T-helper 2 cell (primary cell): ENCODE results near the gene CLNK.
"Not testable (repeated sequence)": the region's sequence is repeated elsewhere in the genome, so short reads cannot be mapped to it uniquely, and the experiment has no call there.

Experiments used
- DNase-seq, 5 experiments: peaks; one replicate each; pipeline versions ENCODE4 v3.0.0 to v3.0.0-alpha.2; 2012 to 2022

CLNK gene

DNA sequence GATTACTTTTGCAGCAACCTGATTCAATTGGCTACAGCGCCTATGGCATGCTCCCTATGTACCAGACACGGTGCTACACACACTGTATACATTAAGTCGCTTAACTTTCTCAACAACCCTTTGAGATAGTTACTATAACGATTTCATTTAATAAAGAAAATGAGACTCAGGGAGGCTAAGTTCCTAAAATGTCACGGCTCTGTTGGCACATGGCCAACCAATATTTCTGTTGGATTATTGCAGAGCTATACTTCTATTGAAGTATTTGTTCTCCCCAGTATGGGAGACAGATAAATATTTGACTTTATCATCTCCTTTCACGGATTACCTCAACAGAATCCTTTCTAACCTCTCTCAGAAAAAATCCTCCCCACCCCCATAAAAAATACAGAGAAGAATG lies 25.3 kb downstream of the CLNK start:
- no peak for DNase-seq

- peak in 1 of 5 experiments; percentile 72 for DNase-seq
Measured at GRCh38 chr4:10656988-10657387, 27.6 kb downstream of the CLNK start.

- peak in 1 of 5 experiments; percentile 79 for DNase-seq
Measured at GRCh38 chr4:10656420-10656819, 28.1 kb downstream of the CLNK start.

DNA sequence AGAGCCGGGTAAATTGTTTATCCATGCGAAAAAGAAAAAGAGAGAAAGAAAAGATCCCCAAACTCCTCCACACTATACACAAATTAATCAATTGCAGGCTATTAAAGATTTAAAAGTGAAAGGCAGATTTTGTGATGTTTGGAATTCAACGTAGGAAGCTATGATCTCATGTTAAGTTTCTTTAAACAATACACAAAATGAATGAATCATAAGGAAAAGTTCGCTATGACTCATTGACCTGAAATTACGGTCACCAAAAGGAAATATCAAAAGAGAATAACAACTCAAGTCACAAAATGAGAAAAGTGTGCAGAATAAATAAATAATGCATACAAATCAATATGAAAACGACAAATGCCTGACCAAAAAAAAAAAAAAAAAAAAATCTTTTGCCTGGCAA lies 28.6 kb downstream of the CLNK start:
- DNase-seq = peak in 1 of 5 experiments; percentile 81

DNA sequence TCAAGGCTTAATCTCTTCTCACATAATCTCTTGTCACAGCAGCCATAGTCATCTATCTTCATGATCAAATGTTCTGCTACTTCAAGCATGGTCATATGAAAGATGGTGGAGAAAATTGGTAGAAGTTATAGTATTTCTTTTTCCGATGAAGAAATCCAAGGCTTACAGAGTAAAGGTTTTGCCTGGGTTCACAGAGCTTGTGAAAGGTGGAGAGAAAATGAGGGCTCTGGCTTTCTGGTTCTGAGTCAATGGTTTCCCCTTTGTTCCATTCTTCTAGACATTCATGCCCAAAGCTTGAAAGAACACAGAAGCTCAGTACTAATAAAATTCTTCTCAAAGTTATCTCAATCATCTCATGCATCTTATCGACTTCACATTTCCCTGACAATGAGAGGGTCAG lies 36.1 kb downstream of the CLNK start:
- no peak for DNase-seq

- no peak for DNase-seq
Measured at GRCh38 chr4:10647846-10648245, 36.7 kb downstream of the CLNK start.

DNA sequence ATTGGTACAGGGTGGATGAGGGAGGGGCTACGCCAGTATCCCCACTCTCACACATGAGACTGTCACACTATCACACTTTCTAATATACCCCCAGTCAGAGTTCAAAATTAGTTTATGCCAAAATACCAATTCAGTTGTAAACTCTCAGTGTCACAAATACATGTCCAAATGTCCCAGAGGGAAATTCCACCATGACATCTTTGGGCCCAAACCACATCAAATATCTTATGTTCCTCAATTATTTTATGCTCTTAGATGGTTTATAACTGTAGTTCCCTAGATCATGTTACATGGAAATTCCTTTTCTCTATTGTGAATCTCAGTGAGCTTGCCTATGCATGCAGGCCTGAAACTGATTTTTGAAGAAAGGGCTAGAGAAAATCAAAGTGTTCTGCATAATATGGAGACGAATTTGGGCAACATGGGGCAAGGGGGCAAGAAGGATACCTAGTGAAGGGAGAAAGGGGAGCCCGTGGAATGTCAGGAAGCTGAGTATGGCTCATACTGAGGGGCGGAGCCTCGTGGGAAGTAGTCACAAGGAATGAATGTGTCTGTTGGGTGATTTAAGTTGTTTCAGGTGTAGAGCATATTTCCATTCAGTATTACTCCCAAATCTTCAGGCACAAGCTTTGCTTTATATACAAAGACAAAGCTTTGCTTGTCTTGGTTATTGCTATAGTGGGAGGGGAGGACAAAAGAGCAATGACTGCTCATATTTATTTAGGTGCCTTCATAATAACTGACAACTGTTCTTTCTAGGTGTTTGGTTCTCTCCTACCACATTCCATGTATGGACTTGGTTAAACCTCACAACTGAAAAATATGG lies 40.8 kb downstream of the CLNK start:
- no peak for DNase-seq

DNA sequence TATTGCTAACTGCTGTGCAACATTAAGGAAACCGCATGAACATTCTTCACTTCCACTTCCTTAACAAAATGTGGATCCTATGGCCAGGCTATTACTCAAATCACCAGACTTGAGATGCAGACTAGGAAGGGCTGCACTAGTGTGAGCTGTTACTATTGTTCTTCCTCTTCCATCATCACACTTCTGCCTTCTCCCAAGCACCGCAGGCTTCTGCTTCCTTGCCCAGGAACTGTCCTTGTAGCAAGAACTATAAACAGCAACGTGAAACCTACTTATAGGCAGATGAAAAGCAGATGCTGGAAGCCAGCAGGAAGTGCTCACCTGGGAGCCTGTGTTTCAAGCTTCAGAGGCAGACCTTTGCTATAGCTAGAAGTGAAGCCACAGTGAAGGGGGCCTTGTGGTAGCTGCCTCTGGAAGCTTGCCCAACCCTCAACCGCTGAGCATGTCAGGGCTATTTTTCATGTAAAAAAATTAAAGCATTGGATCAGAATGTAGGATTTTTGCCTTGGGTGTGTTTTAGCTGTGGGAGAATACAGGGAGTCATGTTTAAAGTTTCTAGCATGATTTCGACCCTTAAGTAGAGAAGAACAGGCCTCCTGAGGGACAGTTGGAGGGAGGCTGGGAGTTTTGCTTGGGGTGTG lies 43.9 kb downstream of the CLNK start:
- DNase-seq = no peak

DNA sequence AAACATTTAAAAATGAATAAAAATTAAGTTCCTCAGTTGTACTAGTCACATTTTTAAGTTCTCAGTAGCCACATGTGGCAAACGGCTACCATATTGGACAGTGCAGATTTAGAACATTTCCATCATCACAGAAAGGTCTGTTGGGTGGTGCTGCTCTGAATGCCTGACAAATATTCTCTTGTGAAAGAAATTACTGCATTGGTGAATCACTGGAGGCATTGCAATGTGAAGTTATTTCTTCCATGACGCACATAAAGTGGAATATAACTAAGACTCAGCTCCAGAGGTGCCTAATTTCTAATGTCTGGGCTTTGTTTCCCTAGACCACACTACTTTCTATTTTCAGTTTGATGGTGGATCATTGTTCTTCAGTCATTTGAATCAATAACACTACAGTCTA lies 44.9 kb downstream of the CLNK start:
- DNase-seq = no peak

DNA sequence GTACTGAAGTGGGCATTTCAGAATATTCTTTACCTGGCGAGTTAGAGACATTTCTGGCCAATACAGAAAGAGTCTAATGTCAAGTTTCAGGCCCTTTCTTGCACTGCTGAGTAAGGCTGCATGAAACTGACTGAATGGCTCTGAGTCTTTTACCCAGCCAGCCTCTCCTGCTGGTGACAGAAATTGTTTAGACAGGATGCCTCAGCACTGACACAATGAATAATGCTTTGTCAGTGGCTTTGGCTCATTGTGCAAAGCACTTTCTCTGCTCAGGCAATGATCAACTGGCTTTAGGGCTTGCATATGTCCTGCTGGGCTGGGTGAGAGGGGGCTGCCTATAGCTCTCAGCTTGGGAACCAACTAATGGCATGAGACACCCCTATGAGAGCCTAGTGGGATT lies 45.5 kb downstream of the CLNK start:
- no peak for DNase-seq

DNA sequence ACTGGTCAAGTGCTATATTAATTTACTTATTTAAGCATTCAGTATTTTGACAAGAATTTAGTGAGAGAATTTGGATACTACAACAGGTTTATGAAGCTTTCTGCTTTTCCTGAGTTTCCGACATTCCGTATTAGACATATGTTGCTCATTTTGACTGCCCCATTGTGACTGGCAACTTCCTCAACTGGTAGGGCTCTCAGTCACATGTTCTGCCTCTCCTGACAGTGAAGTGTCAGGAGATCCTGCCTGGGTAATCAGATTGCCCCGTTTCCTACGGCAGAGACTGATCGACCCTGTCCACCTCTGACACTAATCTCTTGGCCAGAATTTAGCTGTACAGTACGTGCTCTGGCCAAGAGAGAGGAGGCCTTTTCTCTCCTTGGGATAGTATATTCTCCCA lies 49.5 kb downstream of the CLNK start:
- no peak for DNase-seq

DNA sequence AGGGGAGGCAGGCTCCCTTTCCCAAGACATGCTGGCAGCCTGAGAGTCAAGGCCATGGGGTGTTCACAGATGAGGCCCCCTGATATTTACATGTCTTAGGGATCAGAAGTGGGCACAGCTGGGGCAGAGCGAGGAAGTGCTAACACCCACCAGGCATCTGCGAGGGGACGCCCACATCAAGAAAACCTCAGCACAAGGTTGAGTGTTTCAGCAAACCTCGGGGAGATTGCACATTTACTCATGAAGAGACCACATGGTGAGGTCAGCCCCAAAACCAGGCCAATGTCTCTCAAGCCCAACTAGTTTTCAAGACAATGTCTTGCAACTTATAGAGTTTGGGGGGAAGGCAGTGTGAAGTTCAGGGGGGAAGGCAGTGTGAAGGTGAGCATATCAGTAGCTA lies 55.2 kb downstream of the CLNK start:
- DNase-seq = peak in 1 of 5 experiments; percentile 35

- no peak for DNase-seq
Measured at GRCh38 chr4:10625131-10625530, 59.4 kb downstream of the CLNK start.

- no peak for DNase-seq
Measured at GRCh38 chr4:10623862-10624261, 60.7 kb downstream of the CLNK start.

DNA sequence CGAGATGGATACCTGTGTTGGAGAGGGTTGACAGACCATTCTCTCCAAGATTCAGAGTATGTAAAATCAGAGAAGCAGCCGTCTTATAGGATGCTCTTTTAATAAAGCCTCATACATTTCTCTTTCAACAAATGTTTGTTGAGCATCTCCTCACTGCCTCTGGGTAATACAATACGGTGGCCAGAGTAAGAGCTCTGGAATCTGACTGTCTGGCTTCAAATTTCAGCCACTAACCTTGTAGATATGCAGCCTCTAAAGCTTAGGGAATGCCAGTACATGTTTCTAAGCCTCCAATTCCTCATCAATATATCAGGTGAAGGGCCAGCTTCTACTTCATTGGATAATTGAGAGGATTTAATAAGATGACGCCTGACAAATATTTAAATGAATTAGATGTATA lies 61.3 kb downstream of the CLNK start:
- DNase-seq = no peak

DNA sequence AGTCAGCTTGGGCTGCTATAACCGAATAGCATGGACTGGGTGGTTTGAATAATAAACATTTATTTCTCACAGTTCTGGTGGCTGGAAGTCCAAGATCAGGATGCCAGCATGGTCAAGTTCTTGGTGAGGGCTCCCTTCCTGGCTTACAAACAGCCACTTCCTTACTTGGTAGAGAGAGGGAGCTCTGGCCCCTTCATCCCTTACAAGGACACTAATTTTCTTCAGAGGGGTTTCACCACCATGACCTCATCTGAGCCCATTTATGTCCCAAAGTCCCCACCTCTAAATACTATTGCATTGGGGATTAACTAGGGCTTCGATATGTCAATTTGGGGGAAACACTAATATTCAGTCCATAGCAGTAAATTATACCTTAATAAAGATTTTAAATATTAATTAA lies 61.8 kb downstream of the CLNK start:
- DNase-seq = peak in 1 of 5 experiments; percentile 12

DNA sequence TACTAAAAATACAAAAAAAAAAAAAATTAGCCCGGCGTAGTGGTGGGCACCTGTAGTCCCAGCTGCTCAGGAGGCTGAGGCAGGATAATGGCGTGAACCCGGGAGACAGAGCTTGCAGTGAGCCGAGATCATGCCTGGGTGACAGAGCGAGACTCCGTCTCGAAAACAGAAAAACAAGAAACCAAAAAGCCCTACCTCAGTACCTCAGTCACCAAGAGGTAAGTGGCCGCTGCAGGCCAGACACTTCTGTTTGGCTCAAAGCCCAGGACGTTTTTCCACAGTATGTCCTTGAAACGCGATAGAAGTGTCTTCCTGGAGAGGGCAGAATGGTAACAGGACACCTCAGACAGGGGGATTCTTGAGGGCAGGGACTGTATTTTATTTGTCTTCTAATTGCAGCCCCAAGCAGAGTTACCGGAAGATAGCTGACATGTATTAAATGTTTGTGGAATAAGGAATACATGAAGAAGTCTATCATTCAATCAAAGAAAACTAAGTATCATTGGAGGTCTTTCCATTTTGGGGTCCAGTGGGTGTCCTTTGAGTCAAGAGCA lies 63.6 kb downstream of the CLNK start:
- no peak for DNase-seq

GRCh38 chr4:10619855-10620254 lies 64.7 kb downstream of the CLNK start:
- DNase-seq = no peak

DNA sequence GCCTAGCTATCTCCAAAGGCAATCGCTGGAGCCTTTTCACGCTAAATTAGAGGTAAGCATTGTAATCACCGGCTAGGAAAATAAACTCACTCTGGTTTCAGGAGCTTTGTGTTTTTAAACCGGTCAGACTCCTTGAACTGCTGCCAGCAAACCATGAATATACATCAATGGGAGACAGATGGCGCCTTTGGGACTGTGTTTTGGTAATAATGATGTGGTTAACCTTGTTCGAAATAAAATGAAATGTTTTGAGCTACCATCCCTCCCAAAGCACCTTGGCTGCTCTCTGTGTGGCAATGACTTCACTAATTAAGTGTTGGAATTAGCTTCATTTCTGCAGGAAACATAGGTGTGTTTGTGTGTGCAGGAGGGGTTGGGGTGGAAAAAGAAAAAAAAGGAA lies 65.3 kb downstream of the CLNK start:
- DNase-seq = peak in 1 of 5 experiments; percentile 26

GRCh38 chr4:10614926-10615325 lies 69.6 kb downstream of the CLNK start:
- DNase-seq = not testable (repeated sequence)

GRCh38 chr4:10613926-10614478 lies 70.6 kb downstream of the CLNK start:
- no peak for DNase-seq

DNA sequence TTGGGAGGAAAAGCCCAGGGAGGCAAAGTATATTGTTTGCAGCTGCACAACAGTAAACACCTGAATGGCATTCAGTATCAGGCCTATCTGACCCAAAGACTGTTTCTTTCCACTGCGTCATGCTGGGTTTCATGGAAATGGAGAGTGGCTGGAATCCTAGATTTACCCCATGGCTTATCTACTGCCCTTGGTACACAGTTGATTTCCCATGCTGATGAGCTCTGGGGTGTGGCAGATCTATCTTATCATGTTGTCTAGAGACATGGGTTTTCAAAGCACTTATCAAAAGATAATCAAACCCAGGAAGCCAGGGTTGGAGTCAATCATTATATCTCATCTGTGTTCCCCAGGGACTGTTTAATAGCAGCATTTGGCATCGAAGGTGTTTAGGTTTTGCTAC lies 72.1 kb downstream of the CLNK start:
- no peak for DNase-seq

GRCh38 chr4:10611673-10612072 lies 72.9 kb downstream of the CLNK start:
- DNase-seq = no peak
